Measurements from ENCODE around the gene RELCH. TPM values are rescaled to one million over a fixed set of nuclear protein-coding genes. Genes with fewer than 3 reads are reported as not detected.

The RELCH gene
- total RNA-seq, 2 experiments from 2014 or later: 18.4 to 21.7 TPM

DNA sequence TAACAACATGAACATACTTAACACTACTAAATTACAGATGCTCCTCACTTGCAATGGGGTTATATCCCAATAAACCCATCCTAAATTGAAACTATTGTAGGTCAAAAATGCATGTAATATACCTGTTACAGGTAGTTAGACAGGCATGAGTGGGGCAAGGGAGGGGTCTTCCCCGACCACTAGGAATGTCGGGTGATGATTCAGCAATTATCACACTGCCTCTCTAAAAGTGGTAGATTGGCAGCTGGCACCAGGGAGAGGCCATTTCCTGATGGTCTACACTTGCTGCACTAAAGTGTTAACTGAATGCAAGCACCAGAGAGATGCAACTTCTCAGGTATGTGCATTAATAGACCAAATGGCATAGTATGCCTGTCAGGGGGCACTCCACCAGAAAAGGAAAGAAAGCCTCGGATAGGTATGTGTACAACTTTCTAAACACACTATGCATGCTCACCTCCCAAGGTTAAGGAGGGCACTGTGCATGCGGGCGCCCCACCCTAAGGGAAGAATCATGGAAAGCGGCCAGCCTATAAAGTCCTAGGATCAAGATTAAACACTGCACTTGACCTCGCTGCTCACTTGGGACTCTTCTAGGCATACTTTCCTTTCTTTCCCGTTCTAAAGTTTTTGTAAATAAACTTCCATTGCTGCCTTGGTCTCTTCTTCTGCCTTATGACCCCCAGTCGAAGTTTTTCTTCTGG, 35.8 kb upstream of the RELCH start:
- H3K4me1 Mint-ChIP-seq (ENCODE audit: low read depth): no peaks in the 10 kb centered on the region
- peaks cover 1% of the 10 kb centered on the region for H3K36me3 Mint-ChIP-seq (ENCODE audit: low read depth)
- ChIA-PET CTCF (no interaction called here), POLR2A (no interaction called here)
- intact Hi-C loops (cut with micrococcal nuclease): no loop called here
- no peak overlapping the region for H3K4me3 Mint-ChIP-seq
- DNase-seq (no peak), ATAC-seq (no peak)
- no peaks in the 10 kb centered on the region for H3K9me3 Mint-ChIP-seq
- TF ChIP-seq, protein P1, sequence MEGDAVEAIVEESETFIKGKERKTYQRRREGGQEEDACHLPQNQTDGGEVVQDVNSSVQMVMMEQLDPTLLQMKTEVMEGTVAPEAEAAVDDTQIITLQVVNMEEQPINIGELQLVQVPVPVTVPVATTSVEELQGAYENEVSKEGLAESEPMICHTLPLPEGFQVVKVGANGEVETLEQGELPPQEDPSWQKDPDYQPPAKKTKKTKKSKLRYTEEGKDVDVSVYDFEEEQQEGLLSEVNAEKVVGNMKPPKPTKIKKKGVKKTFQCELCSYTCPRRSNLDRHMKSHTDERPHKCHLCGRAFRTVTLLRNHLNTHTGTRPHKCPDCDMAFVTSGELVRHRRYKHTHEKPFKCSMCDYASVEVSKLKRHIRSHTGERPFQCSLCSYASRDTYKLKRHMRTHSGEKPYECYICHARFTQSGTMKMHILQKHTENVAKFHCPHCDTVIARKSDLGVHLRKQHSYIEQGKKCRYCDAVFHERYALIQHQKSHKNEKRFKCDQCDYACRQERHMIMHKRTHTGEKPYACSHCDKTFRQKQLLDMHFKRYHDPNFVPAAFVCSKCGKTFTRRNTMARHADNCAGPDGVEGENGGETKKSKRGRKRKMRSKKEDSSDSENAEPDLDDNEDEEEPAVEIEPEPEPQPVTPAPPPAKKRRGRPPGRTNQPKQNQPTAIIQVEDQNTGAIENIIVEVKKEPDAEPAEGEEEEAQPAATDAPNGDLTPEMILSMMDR (IDR thresholded peaks at IDR 0.05): no peak
- no peaks in the 10 kb centered on the region for H3K27me3 Mint-ChIP-seq
- no peak overlapping the region for H3K27ac Mint-ChIP-seq

DNA sequence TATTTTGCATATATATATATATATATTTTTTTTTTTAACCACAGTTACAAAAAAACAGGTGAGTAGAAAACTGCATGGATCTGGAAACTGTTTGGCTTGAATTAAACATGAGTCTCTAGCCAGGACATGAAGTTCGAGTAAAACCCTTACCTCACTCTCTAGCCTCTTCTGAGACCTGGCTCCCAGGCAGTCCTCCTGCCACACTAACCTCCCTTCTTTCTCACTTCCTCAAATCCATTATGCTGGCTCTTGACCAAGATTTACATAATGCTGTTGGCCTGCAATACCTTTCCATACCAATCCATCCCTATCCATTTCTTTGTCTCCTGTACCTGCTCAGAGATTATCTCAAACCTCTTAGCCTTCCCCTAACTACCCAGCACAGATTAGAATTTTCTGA, 34.2 kb upstream of the RELCH start:
- H3K27ac Mint-ChIP-seq: no peak overlapping the region
- CTCF ChIA-PET: no interaction called here
- H3K27me3 Mint-ChIP-seq: no peaks in the 10 kb centered on the region
- intact Hi-C loops (cut with micrococcal nuclease): no loop called here
- H3K4me1 Mint-ChIP-seq (ENCODE audit: low read depth): no peaks in the 10 kb centered on the region
- POLR2A ChIA-PET: no interaction called here
- DNase-seq (no peak), ATAC-seq (no peak)
- no peaks in the 10 kb centered on the region for H3K9me3 Mint-ChIP-seq
- H3K36me3 Mint-ChIP-seq (ENCODE audit: low read depth): peaks cover 3% of the 10 kb centered on the region
- TF ChIP-seq, protein P1 (IDR thresholded peaks at IDR 0.05): no peak
- H3K4me3 Mint-ChIP-seq: no peak overlapping the region

GRCh38 chr18:62157843-62158242, 29.2 kb upstream of the RELCH start:
- H3K27ac Mint-ChIP-seq: no peak overlapping the region
- no peak for DNase-seq
- H3K9me3 Mint-ChIP-seq: no peaks in the 10 kb centered on the region
- intact Hi-C loops (cut with micrococcal nuclease): no loop called here
- no peaks in the 10 kb centered on the region for H3K27me3 Mint-ChIP-seq
- ChIA-PET POLR2A (no interaction called here), CTCF (no interaction called here)
- H3K4me1 Mint-ChIP-seq (ENCODE audit: low read depth): no peaks in the 10 kb centered on the region
- H3K36me3 Mint-ChIP-seq (ENCODE audit: low read depth): peaks cover 4% of the 10 kb centered on the region
- no peak for ATAC-seq
- no peak overlapping the region for H3K4me3 Mint-ChIP-seq
- TF ChIP-seq, protein P1 (IDR thresholded peaks at IDR 0.05): no peak

DNA sequence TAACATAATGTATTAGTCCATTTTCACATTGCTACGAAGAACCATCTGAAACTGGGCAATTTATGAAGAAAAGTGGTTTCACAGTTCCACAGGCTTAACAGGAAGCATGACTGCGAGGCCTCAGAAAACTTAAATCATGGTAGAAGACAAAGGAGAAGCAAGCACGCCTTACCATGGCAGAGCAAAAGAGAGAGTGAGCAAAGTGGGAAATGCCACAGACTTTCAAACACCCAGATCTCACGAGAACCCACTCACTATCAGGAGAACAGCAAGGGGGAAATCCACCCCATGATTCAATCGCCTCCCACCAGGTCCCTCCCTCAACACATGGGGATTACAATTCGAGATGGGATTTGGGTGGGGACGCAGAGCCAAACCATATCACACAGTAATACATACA, 22.7 kb upstream of the RELCH start:
- peaks cover 12% of the 10 kb centered on the region for H3K4me1 Mint-ChIP-seq (ENCODE audit: low read depth)
- intact Hi-C loops (cut with micrococcal nuclease): no loop called here
- CTCF ChIA-PET: no interaction called here

DNA sequence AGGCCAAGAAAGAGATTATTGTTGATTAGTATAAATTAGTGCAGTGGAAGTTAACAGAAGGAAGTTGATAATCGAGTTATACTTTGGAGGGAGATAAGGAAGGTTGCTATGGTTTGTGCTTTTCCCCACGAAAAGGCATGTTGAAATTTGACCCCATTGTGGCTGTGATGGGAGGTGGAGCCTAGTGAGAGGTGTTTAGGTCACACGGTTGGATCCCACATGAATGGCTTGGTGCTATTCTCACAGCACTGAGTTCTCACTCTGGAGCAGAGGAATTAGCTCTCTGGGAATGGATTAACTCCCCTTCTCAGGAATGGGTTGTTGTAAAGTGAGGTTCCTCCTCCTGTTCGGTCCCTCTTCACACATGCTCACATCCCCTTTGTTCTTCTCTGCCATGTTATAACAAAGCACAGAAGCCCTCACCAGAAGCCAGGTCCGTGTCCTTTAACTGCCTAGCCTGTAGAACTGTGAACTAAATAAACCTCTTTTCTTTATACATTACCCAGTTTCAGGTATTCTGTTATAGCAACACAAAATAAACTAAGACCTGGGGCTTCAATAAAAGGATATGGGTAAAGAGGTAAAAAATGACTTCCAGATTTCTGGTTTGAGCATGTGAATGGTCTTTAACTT, 22.1 kb upstream of the RELCH start:
- POLR2A ChIA-PET: no interaction called here
- H3K4me1 Mint-ChIP-seq (ENCODE audit: low read depth): peaks cover 12% of the 10 kb centered on the region
- ATAC-seq: no peak
- intact Hi-C loops (cut with micrococcal nuclease): no loop called here
- H3K27ac Mint-ChIP-seq: no peak overlapping the region
- TF ChIP-seq, protein P1 (IDR thresholded peaks at IDR 0.05): no peak
- peaks cover 5% of the 10 kb centered on the region for H3K9me3 Mint-ChIP-seq
- CTCF ChIA-PET: interaction anchor here (0.6 to 2.8 kb wide), 2 partner anchors 18 to 84 kb away, joined by 3 to 6 read pairs; no protein-coding TSS in a partner anchor
- no peaks in the 10 kb centered on the region for H3K27me3 Mint-ChIP-seq
- H3K36me3 Mint-ChIP-seq (ENCODE audit: low read depth): peaks cover 19% of the 10 kb centered on the region
- DNase-seq: no peak
- no peak overlapping the region for H3K4me3 Mint-ChIP-seq

More for the DNA sequence above, 22.7 kb upstream of the RELCH start:
- Mint-ChIP-seq H3K4me3 (no peak overlapping the region), H3K36me3 (ENCODE audit: low read depth) (peaks cover 19% of the 10 kb centered on the region), H3K27ac (no peak overlapping the region), H3K27me3 (no peaks in the 10 kb centered on the region), H3K9me3 (peaks cover 5% of the 10 kb centered on the region)
- no peak for DNase-seq
- ATAC-seq: no peak
- POLR2A ChIA-PET: no interaction called here
- TF ChIP-seq, protein P1 (IDR thresholded peaks at IDR 0.05): no peak

All from activated CD8-positive, alpha-beta T cell treated with anti-CD3 and anti-CD28 coated beads for 36 hours (primary cell).